ENCODE data around the gene HLA-DPB1.

- no peak for TF ChIP-seq EZH2 (IDR thresholded peaks at IDR 0.05; ENCODE audit: insufficient read depth, poor library complexity, severe bottlenecking)
- TF ChIP-seq EZH2phosphoT487 (IDR thresholded peaks at IDR 0.05; ENCODE audit: insufficient read depth, low read depth) = no peak
Observed at GRCh38 chr6:33065312-33065711, 10.5 kb upstream of the HLA-DPB1 start.

All from GM23248 (cell line).